Sigmoid colon (tissue), 4 donors: ENCODE results near the gene ROR1.

Experiments
- CTCF ChIP-seq, 4 experiments: fragments of 450-650 bp in 3 of 4; fragments of 200-600 bp in 1 of 4; IDR thresholded peaks; one replicate each; pipeline ENCODE4 v1.5.1; 2016 to 2019; ENCODE audit warnings: antibody characterized with exemption in 4 of 4, mild to moderate bottlenecking in 3 of 4, moderate library complexity in 2 of 4
- EP300 ChIP-seq, 4 donors: sonication (generic); formaldehyde crosslinking; IDR thresholded peaks; one replicate each; pipeline ENCODE4 v1.6.1; 2017; ENCODE audit warnings: antibody characterized with exemption in 4 of 4
- POLR2AphosphoS5 ChIP-seq, 4 donors: sonication (generic); formaldehyde crosslinking; IDR thresholded peaks; one replicate each; pipeline ENCODE4 v1.6.1; 2017; ENCODE audit warnings: antibody characterized with exemption in 4 of 4

GRCh38 chr1:63934697-63935096 is 160.9 kb downstream of the ROR1 start:
- TF ChIP-seq EP300 (IDR thresholded peaks at IDR 0.05): no peak
- TF ChIP-seq CTCF (IDR thresholded peaks at IDR 0.05): no peak
- no peak for TF ChIP-seq POLR2AphosphoS5 (IDR thresholded peaks at IDR 0.05)
